Keratinocyte (primary cell): ENCODE measurements around the gene GRM7.

ENCODE experiments used
- CTCF ChIP-seq, 3 experiments: IDR thresholded peaks in 1 of 3; conservative IDR thresholded peaks in 1 of 3; optimal IDR thresholded peaks in 1 of 3; 2 replicates in 2 of 3; 3 replicates in 1 of 3; pipeline versions ENCODE3 to v1.5.1; 2011; ENCODE audit warnings: low read length in 3 of 3, mild to moderate bottlenecking in 3 of 3, moderate library complexity in 2 of 3, control low read depth in 1 of 3, inconsistent platforms in 1 of 3; ENCODE audit not compliant: insufficient read depth in 2 of 3; ENCODE audit errors: extremely low read depth in 1 of 3
- EZH2 ChIP-seq: IDR thresholded peaks from one replicate; pipeline ENCODE4 v1.6.1; 2012; ENCODE audit warnings: inconsistent platforms, mild to moderate bottlenecking, low read length, moderate library complexity

- TF ChIP-seq EZH2, result no peak
- no peak for TF ChIP-seq CTCF (optimal IDR thresholded peaks at IDR 0.05 in 1 of 3, IDR thresholded peaks at IDR 0.05 in 1 of 3, conservative IDR thresholded peaks at IDR 0.05 in 1 of 3; ENCODE audit: extremely low read depth in 1 of 3, insufficient read depth in 2 of 3, low read length in 3 of 3)
These were observed 852.8 kb downstream of the GRM7 start for GRCh38 chr3:7713724-7714123.
